Esophagus squamous epithelium (tissue), 5 donors: ENCODE results near the gene CDC42BPA. TPM values are rescaled to one million over a fixed set of nuclear protein-coding genes. Genes with fewer than 3 reads are reported as not detected.

Experiments used
- DNase-seq: peaks from one replicate; lab custom pipeline; 2025; lab: John Stamatoyannopoulos, UW
- H3K27ac ChIP-seq, 4 donors: fragments of 200-600 bp; sonication (generic); one replicate each; pipeline ENCODE4 v1.5.1; 2016 to 2019; ENCODE audit warnings: mild to moderate bottlenecking in 1 of 4
- H3K27me3 ChIP-seq, 4 donors: fragments of 200-600 bp; sonication (generic); 1 replicate in 3 of 4; 2 replicates in 1 of 4; pipeline versions ENCODE4 v1.5.1 to v1.6.0; 2017 to 2021; ENCODE audit warnings: antibody characterized with exemption in 1 of 4
- H3K36me3 ChIP-seq, 3 donors: fragments of 200-600 bp; sonication (generic); one replicate each; pipeline ENCODE4 v1.5.1; 2016 to 2019
- H3K4me1 ChIP-seq, 3 donors: fragments of 200-600 bp; sonication (generic); one replicate each; pipeline ENCODE4 v1.5.1; 2017 to 2019
- H3K4me3 ChIP-seq, 4 donors: fragments of 200-600 bp; sonication (generic); 1 replicate in 3 of 4; 2 replicates in 1 of 4; pipeline ENCODE4 v1.5.1; 2016 to 2019; ENCODE audit warnings: mild to moderate bottlenecking in 2 of 4, moderate library complexity in 1 of 4
- H3K9me3 ChIP-seq, 3 donors: fragments of 200-600 bp; sonication (generic); one replicate each; pipeline ENCODE4 v1.5.1; 2016 to 2019
- POLR2A ChIP-seq, 4 donors: fragments of 450-650 bp; IDR thresholded peaks; one replicate each; pipeline ENCODE4 v1.6.1; 2017; ENCODE audit warnings: antibody characterized with exemption in 4 of 4, mild to moderate bottlenecking in 4 of 4, moderate library complexity in 3 of 4
- WGBS, 2 donors: methylation state at CpG; one replicate each; pipeline ENCODE4 v1.1.5; 2018; 5-methylcytosine and 5-hydroxymethylcytosine counted together
- intact Hi-C: fragments of 100-400 bp; cut with DNase I; formaldehyde crosslinking; loops from one replicate; pipeline ENCODE4 v1.15.0; 2022
- total RNA-seq, 4 donors: library from RNA; depleted of rRNA; stranded (reverse); fragments of >200 nt; gene quantifications; one replicate each; pipeline ENCODE4 v1.1.0, GENCODE V29; 2016
- TF ChIP-seq, protein P1 (sequence below), 6 experiments: fragments of 450-650 bp in 4 of 6; fragments of 200-600 bp in 2 of 6; sonication (generic) in 2 of 6; IDR thresholded peaks; one replicate each; pipeline ENCODE4 v1.5.1; 2016 to 2019; ENCODE audit warnings: antibody characterized with exemption in 6 of 6, mild to moderate bottlenecking in 4 of 6, moderate library complexity in 4 of 6
- donor health status: DM: yes; HTN: yes; CAD: no.

Gene CDC42BPA
- total RNA-seq, 4 donors from 2014 or later, result 4.3 to 33.6 (median 17.2) TPM

DNA sequence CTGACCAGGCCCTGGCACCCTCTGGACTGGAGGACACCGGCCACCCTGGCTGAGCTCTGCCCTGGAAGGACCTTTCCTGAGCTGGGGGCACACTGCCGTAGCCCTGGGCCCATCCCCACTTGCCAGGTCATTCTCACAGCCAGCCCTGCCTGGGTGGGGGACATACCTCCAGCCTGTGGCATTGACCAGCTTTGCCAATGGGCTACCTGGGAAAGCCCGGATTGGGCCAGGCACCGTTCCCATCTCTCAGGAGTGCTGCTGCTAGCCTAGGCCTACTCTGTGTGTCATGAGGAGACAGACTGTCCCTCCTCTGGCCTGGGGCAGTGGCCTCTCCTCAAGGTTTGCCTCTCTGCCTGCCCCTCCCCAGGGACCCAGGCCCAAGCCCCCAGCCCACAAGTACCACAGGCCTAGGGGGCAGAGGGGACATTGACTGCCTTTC, 338.2 kb downstream of the CDC42BPA start:
- no CpG with 5 or more reads among the region's 4 CpGs for WGBS, 2 donors
- TF ChIP-seq, protein P1, sequence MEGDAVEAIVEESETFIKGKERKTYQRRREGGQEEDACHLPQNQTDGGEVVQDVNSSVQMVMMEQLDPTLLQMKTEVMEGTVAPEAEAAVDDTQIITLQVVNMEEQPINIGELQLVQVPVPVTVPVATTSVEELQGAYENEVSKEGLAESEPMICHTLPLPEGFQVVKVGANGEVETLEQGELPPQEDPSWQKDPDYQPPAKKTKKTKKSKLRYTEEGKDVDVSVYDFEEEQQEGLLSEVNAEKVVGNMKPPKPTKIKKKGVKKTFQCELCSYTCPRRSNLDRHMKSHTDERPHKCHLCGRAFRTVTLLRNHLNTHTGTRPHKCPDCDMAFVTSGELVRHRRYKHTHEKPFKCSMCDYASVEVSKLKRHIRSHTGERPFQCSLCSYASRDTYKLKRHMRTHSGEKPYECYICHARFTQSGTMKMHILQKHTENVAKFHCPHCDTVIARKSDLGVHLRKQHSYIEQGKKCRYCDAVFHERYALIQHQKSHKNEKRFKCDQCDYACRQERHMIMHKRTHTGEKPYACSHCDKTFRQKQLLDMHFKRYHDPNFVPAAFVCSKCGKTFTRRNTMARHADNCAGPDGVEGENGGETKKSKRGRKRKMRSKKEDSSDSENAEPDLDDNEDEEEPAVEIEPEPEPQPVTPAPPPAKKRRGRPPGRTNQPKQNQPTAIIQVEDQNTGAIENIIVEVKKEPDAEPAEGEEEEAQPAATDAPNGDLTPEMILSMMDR (IDR thresholded peaks at IDR 0.05), result no peak
- no peak for TF ChIP-seq POLR2A (IDR thresholded peaks at IDR 0.05)
- H3K9me3 ChIP-seq, result no peaks in the 10 kb centered on the region
- H3K36me3 ChIP-seq, result peaks cover 6 to 85% (median 6%) of the 10 kb centered on the region in 3 donors
- H3K4me3 ChIP-seq, result no peak overlapping the region
- no peaks in the 10 kb centered on the region for H3K27me3 ChIP-seq
- intact Hi-C loops, result no loop called here
- no peak for DNase-seq
- H3K27ac ChIP-seq, result no peak overlapping the region
- peaks cover 1 to 16% (median 6%) of the 10 kb centered on the region in 3 donors for H3K4me1 ChIP-seq

DNA sequence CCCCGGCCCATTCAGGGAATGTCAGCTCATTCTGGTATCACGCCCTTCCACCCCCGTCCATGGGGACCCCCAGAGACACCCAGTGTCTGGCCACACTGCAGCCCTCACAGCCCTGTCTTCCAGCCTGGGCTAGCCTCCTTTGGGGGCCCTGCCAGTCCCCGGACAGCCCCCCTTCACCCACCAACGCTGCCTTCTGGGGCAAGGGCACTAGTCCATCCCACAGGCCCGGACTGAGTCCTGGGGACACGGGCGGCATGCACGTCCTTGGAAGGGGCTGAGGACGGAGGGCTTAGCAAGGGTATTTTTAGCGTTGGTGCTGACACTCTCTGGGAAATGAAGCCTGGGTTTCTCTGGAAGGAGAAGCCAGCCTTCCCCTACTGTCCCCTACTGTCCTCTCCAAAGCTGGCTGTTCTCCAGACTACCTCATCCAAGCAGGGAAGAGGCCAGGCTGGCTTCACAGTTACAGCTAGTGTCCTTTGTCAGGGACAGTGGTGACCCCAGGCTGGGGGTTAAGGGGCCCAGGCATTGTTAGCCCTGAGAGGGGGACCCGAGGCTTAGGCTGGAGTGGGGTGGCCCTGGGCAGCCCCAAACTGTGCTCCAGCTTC, 338.7 kb downstream of the CDC42BPA start:
- intact Hi-C loops, result no loop called here
- 82% methylated on average over 3 of the region's 12 CpGs; no CpG with 5 or more reads in 1 of the 2 donors for WGBS, 2 donors
- Histone ChIP-seq H3K27me3 (no peaks in the 10 kb centered on the region), H3K36me3 (peaks cover 5 to 80% (median 6%) of the 10 kb centered on the region in 3 donors), H3K4me1 (peaks cover 6 to 21% (median 11%) of the 10 kb centered on the region in 3 donors), H3K27ac (no peak overlapping the region), H3K9me3 (no peaks in the 10 kb centered on the region), H3K4me3 (no peak overlapping the region)
- DNase-seq, result no peak
- TF ChIP-seq, protein P1 (IDR thresholded peaks at IDR 0.05), result no peak
- TF ChIP-seq POLR2A (IDR thresholded peaks at IDR 0.05), result no peak

DNA sequence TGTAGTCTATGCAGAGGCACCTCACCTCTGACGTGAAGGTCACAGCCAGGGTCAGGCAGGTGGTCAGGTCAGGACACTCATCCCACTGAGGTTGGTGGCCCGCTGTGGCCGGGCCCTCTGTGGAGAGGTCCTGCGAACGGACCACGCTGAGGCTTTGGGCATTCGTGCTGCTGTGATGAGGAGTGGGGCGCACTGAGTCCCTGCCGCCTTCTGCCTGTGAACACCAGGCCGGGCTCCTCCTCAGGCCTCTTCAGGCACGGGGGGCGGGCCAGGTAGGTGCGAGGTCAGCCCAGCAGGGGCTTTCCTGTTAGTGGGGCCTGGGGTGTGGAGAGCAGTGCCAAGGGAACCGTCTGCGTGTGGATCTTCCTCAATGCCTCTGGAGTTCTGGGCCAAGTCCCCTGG, 339.2 kb downstream of the CDC42BPA start:
- H3K9me3 ChIP-seq, result no peaks in the 10 kb centered on the region
- H3K27me3 ChIP-seq, result no peaks in the 10 kb centered on the region
- H3K27ac ChIP-seq, result no peak overlapping the region
- H3K4me3 ChIP-seq, result no peak overlapping the region
- intact Hi-C loops, result no loop called here
- TF ChIP-seq POLR2A (IDR thresholded peaks at IDR 0.05), result no peak
- TF ChIP-seq, protein P1 (IDR thresholded peaks at IDR 0.05), result no peak
- 80% methylated on average over 1 of the region's 15 CpGs; no CpG with 5 or more reads in 1 of the 2 donors for WGBS, 2 donors
- H3K4me1 ChIP-seq, result peaks cover 11 to 26% (median 16%) of the 10 kb centered on the region in 3 donors
- DNase-seq, result no peak
- H3K36me3 ChIP-seq, result peaks cover 5 to 75% (median 6%) of the 10 kb centered on the region in 3 donors

DNA sequence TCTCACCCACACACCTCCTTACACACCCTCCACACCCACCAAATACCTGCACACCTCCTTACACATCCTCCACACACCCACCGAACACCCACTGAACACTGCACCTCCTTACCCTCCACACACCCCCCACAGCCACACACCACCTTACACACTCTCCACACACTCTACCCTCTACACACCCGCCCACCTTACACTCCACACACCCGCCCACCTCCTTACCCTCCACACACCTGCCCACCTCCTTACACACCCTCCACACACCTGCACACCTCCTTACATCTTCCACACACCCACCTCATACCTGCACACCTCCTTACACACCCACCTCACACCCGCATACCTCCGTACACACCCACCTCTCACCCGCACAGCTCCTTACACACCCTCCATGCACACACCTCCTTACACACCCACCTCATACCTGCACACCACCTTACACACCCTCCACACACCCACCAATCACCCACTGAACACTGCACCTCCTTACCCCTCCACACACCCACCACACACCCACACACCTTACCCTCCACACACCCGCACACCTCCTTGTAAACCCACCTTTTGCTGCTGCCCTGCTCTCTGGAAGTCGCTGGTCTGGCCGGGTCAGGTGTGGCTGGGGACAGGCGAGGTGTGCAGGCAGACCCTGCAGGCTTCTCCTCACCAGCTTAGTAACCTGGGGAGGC, 339.7 kb downstream of the CDC42BPA start:
- WGBS, 2 donors, result 92 to 100% methylated on average over 2 to 7 of the region's 10 CpGs
- DNase-seq, result no peak
- no peak overlapping the region for H3K27ac ChIP-seq
- no peak overlapping the region for H3K4me3 ChIP-seq
- intact Hi-C loops, result no loop called here
- H3K27me3 ChIP-seq, result no peaks in the 10 kb centered on the region
- H3K36me3 ChIP-seq, result peaks cover 5 to 69% (median 6%) of the 10 kb centered on the region in 3 donors
- no peaks in the 10 kb centered on the region for H3K9me3 ChIP-seq
- peaks cover 17 to 31% (median 22%) of the 10 kb centered on the region in 3 donors for H3K4me1 ChIP-seq
- TF ChIP-seq, protein P1 (IDR thresholded peaks at IDR 0.05), result no peak
- no peak for TF ChIP-seq POLR2A (IDR thresholded peaks at IDR 0.05)
